Stimulated activated naive B cell treated with anti-CD40 and anti-IgM and Interleukin-4, amounts not matched to agents 10 μg/mL and 1 μg/mL and 100 μg/mL, for 72 hours (primary cell): ENCODE results near the gene TRIM45.
"Not testable (repeated sequence)": the region's sequence is repeated elsewhere in the genome, so short reads cannot be mapped to it uniquely, and the experiment has no call there.

Source experiments
- ATAC-seq, 2 donors: fragments of 150-1000 bp; cut with Tn5 transposase; replicated peaks; 2 replicates each; pipeline ENCODE4 v1.10.0; 2021; ENCODE audit warnings: moderate library complexity in 1 of 2
- DNase-seq: peaks from one replicate; pipeline ENCODE4 v3.0.0; 2021
- H3K27ac Mint-ChIP-seq: one replicate; pipeline ENCODE4 v1.8.0; 2022; ENCODE audit warnings: mild to moderate bottlenecking, mixed read lengths
- H3K27me3 Mint-ChIP-seq, 2 donors: one replicate each; pipeline ENCODE4 v1.8.0; 2022; ENCODE audit warnings: mixed read lengths in 2 of 2
- H3K36me3 Mint-ChIP-seq, 2 donors: one replicate each; pipeline ENCODE4 v1.8.0; 2022; ENCODE audit warnings: mixed read lengths in 2 of 2, mild to moderate bottlenecking in 1 of 2
- H3K4me1 Mint-ChIP-seq, 2 donors: one replicate each; pipeline ENCODE4 v1.8.0; 2022; ENCODE audit warnings: mixed read lengths in 2 of 2, mild to moderate bottlenecking in 1 of 2
- H3K4me3 Mint-ChIP-seq, 2 donors: one replicate each; pipeline ENCODE4 v1.8.0; 2022; ENCODE audit warnings: mild to moderate bottlenecking in 2 of 2, mixed read lengths in 2 of 2, moderate library complexity in 1 of 2
- H3K9me3 Mint-ChIP-seq, 2 donors: one replicate each; pipeline ENCODE4 v1.8.0; 2022; ENCODE audit warnings: mixed read lengths in 2 of 2, mild to moderate bottlenecking in 1 of 2

Gene TRIM45, protein sequence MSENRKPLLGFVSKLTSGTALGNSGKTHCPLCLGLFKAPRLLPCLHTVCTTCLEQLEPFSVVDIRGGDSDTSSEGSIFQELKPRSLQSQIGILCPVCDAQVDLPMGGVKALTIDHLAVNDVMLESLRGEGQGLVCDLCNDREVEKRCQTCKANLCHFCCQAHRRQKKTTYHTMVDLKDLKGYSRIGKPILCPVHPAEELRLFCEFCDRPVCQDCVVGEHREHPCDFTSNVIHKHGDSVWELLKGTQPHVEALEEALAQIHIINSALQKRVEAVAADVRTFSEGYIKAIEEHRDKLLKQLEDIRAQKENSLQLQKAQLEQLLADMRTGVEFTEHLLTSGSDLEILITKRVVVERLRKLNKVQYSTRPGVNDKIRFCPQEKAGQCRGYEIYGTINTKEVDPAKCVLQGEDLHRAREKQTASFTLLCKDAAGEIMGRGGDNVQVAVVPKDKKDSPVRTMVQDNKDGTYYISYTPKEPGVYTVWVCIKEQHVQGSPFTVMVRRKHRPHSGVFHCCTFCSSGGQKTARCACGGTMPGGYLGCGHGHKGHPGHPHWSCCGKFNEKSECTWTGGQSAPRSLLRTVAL

DNA sequence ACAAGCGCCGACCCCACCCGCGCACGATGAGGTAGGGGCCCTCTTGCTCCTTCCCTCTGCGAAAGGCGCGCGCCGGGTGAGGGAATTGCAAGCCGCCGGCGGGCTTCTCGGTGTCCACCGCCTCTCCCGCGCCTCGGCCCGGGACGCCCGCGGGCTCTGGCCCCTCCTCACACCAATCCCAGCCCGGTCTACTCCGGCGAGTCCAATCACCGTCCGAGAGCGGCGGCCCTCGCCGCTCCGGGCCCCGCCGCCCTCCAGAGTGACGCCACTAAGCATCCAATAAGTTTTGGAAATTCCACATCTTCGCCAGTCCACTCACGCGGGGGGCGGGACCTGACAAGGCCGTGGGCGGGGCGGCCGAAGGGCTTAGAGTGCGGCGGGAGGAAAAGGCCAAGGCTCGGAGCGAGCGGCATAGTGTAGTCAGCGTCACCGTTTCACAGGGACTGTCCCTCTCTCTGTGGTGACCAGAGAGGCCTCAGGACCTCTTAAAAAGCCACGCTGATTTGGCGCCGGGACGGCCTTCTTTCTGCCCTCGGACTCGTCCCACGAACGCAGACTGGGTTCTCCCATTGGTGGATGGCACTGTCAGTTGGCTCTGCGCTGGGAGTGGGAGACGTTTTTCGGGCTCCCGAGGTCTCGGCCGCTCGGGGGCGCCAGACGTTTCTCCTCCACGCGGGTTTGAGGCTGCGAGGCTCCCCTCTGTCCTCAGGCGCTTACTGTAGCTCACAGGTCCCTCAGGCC lies at the start of gene TRIM45:
Gene TRIM45 (minus strand): TSS at position 161 of the 741 bp plus-strand sequence. CDS start 548 bp downstream, outside the sequence.
- Mint-ChIP-seq H3K4me1 (peaks cover 5 to 6% of the 10 kb centered on the region in 2 donors), H3K36me3 (peaks cover under 1 to 4% of the 10 kb centered on the region in 2 donors), H3K9me3 (no peaks in the 10 kb centered on the region), H3K4me3 (peak within 1 kb of the TSS; percentile 89 to 91), H3K27ac (peak within 1 kb of the TSS; percentile 88), H3K27me3 (peaks cover 3% of the 10 kb centered on the region in 2 donors)
- ATAC-seq (peak; percentile 89 to 93), DNase-seq (peak; percentile 87)

DNA sequence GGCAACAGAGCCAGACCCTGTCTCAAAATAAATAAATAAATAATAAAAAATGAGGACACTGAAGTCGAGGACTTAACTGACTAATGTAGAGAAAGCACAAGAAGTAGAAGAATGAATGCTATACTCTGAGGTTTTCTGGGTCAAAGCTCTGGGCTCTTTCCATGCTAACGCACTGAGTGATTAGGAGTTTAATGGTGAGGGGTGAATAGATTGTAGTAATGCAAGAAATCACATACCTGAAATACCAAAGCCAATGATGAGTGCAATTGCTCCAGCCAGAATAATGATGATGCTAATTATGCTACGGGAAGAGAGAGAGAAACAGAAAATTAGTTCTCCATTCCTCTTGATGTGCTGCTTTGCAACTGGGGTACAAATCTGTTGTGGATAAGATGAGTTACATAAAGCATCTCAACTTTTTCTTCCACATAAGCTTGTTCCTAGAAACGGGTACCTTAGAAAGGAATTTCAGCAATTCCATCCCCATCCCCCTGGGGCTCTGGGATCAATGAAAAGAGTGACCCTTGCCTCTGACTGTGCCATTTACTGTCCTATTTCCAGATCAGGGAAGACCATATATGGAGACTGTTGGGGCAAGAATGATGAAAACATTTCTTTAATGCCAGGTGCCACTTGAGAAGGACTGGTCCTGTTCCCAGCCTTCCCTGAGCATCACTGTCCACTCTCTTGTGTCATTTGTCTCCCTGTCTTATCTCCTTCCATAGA lies 48.5 kb upstream of the TRIM45 start:
- Mint-ChIP-seq H3K9me3 (peaks cover 0 to 2% of the 10 kb centered on the region in 2 donors), H3K36me3 (no peaks in the 10 kb centered on the region), H3K27ac (no peak overlapping the region), H3K4me3 (no peak overlapping the region), H3K4me1 (no peaks in the 10 kb centered on the region), H3K27me3 (no peaks in the 10 kb centered on the region)
- DNase-seq (no peak), ATAC-seq (no peak)

DNA sequence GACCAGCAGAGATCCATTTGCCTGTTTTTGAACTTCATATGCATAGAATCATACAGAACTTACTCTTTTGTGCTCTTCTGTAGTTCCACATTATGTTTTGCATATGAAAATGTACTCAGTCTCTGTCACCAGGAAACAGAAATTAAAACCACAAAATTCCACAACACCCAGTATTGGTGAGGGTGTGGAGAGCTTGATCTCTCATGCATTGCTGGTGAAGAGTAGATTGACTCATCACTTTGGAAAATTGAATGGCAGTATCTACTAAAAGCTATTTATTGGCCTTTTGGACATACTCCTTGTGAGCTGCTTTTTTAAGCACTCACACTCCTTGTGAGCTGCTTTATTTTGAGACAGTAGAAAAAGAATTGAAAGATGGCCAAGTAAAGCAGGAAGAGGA lies 45.9 kb upstream of the TRIM45 start:
- H3K27me3 Mint-ChIP-seq = peaks cover 0 to 4% of the 10 kb centered on the region in 2 donors
- no peak overlapping the region for H3K27ac Mint-ChIP-seq

DNA sequence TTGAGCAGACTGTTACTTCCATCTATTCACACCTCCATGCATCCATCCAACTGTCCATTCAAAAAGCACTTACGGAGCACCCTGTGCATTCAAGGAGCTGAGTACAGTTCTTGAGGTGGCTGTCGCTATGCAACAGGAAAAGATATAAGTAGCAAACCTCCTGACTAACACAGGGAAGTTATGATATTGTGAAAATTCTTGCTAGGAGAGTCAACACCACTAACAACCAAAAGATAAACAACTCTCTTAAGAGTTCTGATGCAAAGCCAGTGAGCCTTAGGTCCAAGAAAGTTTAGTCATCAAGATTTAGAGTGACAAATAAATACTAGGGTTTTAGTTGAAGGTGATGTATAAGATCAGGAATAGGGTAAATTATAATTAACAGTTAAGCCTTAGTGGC lies 44.5 kb upstream of the TRIM45 start:
- Mint-ChIP-seq H3K27me3 (peaks cover 4 to 9% of the 10 kb centered on the region in 2 donors), H3K4me3 (no peak overlapping the region), H3K9me3 (peaks cover 0 to 2% of the 10 kb centered on the region in 2 donors), H3K27ac (no peak overlapping the region), H3K4me1 (no peaks in the 10 kb centered on the region), H3K36me3 (no peaks in the 10 kb centered on the region)
- DNase-seq (no peak), ATAC-seq (no peak)

More for the DNA sequence above, 45.9 kb upstream of the TRIM45 start:
- H3K9me3 Mint-ChIP-seq = peaks cover 0 to 2% of the 10 kb centered on the region in 2 donors
- no peaks in the 10 kb centered on the region for H3K36me3 Mint-ChIP-seq
- ATAC-seq (peak in 1 of 2 donors; percentile 25), DNase-seq (no peak)
- H3K4me1 Mint-ChIP-seq = no peaks in the 10 kb centered on the region
- H3K4me3 Mint-ChIP-seq = no peak overlapping the region

DNA sequence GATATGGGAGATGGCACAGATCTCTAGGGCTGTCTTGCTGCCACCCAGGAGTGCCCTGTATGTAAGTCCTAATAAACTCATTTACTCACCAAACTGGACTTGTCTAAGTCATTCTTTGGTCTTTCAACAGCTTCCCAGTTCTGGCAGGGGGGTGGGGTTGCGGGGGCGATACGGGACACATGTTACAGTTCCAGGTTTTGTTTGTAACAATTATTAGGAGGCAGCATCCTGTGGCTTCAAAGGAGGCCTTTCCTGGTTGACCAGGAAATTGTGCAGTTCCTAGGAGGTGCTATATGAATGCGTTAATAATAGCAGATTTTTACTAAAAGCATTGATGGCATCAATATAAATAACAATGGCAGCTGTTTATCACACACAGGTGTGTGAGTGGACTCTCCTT lies 42.7 kb upstream of the TRIM45 start:
- Mint-ChIP-seq H3K4me3 (no peak overlapping the region), H3K36me3 (no peaks in the 10 kb centered on the region), H3K4me1 (no peaks in the 10 kb centered on the region), H3K9me3 (peaks cover 0 to 2% of the 10 kb centered on the region in 2 donors), H3K27ac (no peak overlapping the region), H3K27me3 (peaks cover 14 to 15% of the 10 kb centered on the region in 2 donors)
- ATAC-seq (no peak), DNase-seq (no peak)

DNA sequence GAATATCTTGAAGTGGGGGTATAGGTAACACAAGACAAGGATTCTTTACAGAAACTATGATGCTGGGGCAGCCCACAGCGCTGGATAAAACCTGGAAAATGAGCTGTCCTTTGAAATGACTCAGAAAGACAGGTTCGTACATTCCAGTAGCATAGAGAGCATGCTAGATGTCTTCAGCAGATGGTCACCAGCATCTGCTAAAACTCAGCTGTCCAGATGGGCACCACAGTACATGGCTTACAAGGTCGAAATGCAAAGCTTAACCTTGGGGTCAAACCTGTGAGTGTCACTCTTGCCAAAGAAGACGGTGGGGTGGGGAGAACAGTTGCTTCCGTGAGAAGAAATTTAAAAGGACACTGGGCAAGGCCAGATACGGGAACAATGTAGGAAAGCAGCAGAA lies 41.3 kb upstream of the TRIM45 start:
- no peaks in the 10 kb centered on the region for H3K36me3 Mint-ChIP-seq
- peaks cover 0 to 5% of the 10 kb centered on the region in 2 donors for H3K9me3 Mint-ChIP-seq
- DNase-seq (no peak), ATAC-seq (no peak)
- no peaks in the 10 kb centered on the region for H3K4me1 Mint-ChIP-seq
- H3K27me3 Mint-ChIP-seq = peaks cover 18 to 24% of the 10 kb centered on the region in 2 donors
- H3K4me3 Mint-ChIP-seq = no peak overlapping the region
- H3K27ac Mint-ChIP-seq = no peak overlapping the region

DNA sequence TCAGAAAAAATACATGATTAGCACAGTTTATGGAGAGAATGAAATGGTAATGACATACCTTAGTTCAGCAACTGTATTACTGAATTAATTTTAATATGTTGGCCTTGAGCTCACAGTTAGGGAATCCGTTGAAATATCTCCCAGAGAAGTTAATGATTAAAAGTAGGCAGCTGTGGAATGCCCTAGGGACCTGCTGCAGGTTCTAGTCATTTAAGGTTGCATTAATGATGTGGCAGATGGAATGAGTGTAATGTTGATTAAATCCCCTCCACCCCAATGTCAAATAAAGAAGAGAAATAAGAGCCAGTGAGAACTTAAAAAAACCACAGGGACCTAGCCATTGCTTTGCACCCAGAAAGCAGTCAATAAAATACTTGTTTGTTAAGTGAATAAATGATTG lies 40.3 kb upstream of the TRIM45 start:
- no peaks in the 10 kb centered on the region for H3K4me1 Mint-ChIP-seq
- H3K27me3 Mint-ChIP-seq = peaks cover 18 to 24% of the 10 kb centered on the region in 2 donors
- peaks cover 0 to 3% of the 10 kb centered on the region in 2 donors for H3K9me3 Mint-ChIP-seq
- no peaks in the 10 kb centered on the region for H3K36me3 Mint-ChIP-seq
- no peak overlapping the region for H3K4me3 Mint-ChIP-seq
- DNase-seq (no peak), ATAC-seq (no peak)
- no peak overlapping the region for H3K27ac Mint-ChIP-seq

DNA sequence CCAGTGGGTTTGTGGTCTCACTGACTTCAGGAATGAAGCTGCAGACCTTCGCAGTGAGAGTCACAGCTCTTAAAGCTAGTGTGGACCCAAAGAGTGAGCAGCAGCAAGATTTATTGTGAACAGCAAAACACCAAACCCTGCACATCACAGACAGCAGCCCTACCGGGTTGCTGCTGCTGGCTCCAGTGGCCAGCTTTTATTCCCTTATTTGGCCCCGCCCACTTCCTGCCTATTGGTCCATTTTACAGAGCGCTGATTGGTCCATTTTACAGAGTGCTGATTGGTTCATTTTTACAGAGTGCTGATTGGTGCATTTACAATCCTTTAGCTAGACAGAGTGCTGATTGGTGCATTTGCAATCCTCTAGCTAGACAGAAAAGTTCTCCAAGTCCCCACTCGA lies 29.8 kb upstream of the TRIM45 start:
- not testable (repeated sequence) for DNase-seq, H3K4me3 Mint-ChIP-seq, H3K27ac Mint-ChIP-seq, H3K9me3 Mint-ChIP-seq, H3K36me3 Mint-ChIP-seq, ATAC-seq, H3K27me3 Mint-ChIP-seq, H3K4me1 Mint-ChIP-seq

DNA sequence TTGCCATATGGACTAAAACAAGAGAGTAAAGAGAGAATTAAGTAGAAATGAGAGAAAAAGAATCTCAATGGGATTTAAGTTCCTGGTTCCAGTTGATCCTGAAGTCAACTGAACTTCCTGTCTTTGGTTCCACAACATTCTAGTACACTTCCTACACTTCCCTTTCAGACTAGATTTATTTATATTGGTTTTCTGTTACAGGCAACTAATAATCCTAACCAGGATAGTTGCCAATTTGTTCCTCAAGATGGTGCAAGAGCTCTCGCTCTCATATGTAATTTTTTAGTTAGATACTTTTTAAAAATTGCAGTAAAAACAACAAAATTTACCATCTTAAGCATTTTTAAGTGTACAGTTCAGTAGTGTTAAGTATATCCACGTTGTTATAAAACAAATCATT lies 28.8 kb upstream of the TRIM45 start:
- peaks cover 0 to 4% of the 10 kb centered on the region in 2 donors for H3K9me3 Mint-ChIP-seq
- peaks cover 10% of the 10 kb centered on the region in 2 donors for H3K27me3 Mint-ChIP-seq
- H3K27ac Mint-ChIP-seq = no peak overlapping the region
- DNase-seq (no peak), ATAC-seq (no peak)
- no peaks in the 10 kb centered on the region for H3K36me3 Mint-ChIP-seq
- H3K4me1 Mint-ChIP-seq = no peaks in the 10 kb centered on the region
- no peak overlapping the region for H3K4me3 Mint-ChIP-seq

DNA sequence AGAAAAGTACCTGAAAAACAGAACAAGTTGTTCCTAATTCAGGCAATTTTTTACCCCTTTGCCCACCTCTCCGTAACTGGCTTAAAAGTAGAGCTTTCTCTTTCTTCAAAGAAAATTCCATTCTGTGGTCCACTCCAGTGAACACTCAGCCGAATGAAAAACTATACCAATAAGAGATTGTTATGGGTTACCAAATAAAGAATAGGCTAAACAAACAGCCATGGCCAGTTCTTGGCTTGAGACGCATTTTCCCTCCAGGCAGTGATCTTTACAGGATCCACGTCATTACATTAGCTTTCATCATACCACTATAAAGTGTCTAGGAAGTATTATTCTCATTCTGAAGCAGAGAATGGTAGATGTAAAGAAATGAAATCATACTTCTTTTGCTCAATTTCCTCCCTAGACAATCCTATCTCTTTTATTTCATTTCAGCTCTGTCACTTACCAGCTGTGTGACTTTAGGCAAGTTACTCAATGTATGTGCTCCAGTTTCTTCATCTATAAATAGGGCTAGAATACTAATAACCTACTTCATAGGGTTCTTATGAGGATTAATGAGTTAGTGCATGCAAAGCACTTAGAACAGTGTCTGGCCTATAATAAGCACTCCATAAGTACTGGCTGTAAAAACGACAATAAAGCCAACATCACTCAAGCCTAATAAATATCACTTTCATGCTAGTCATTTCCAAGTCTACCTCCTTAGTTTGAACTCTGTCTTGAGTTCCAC lies 26.5 kb upstream of the TRIM45 start:
- no peaks in the 10 kb centered on the region for H3K36me3 Mint-ChIP-seq
- peaks cover 10% of the 10 kb centered on the region in 2 donors for H3K27me3 Mint-ChIP-seq
- no peaks in the 10 kb centered on the region for H3K4me1 Mint-ChIP-seq
- H3K9me3 Mint-ChIP-seq = peaks cover 0 to 4% of the 10 kb centered on the region in 2 donors
- no peak for ATAC-seq
- DNase-seq = no peak
- H3K4me3 Mint-ChIP-seq = no peak overlapping the region
- H3K27ac Mint-ChIP-seq = no peak overlapping the region

DNA sequence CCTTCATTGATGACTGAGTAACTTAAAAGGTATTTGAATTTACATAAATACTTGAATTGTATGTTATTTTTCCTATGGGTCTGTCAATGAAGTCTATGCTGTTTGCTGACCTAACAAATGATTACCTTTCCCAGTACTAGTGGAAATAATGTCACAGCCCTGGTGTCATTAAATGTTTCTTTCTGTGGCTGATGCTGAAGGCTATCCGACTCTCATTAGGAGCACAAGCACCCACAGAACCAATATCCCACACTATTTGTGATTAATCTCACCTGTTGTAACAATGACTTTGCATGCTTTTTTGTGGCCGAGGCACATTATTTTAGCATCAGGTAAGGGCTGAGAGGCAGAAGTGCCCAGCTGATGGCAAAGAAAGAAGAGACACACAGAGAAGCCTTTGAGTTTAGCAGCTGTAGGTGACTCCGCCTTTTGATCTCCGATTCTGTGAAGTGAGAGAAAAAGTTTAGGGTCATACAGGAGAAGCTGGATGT lies 25.8 kb upstream of the TRIM45 start:
- H3K4me1 Mint-ChIP-seq = no peaks in the 10 kb centered on the region
- peaks cover 0 to 4% of the 10 kb centered on the region in 2 donors for H3K9me3 Mint-ChIP-seq
- H3K36me3 Mint-ChIP-seq = no peaks in the 10 kb centered on the region
- H3K27ac Mint-ChIP-seq = no peak overlapping the region
- DNase-seq (no peak), ATAC-seq (no peak)
- no peak overlapping the region for H3K4me3 Mint-ChIP-seq
- H3K27me3 Mint-ChIP-seq = peaks cover 10% of the 10 kb centered on the region in 2 donors

DNA sequence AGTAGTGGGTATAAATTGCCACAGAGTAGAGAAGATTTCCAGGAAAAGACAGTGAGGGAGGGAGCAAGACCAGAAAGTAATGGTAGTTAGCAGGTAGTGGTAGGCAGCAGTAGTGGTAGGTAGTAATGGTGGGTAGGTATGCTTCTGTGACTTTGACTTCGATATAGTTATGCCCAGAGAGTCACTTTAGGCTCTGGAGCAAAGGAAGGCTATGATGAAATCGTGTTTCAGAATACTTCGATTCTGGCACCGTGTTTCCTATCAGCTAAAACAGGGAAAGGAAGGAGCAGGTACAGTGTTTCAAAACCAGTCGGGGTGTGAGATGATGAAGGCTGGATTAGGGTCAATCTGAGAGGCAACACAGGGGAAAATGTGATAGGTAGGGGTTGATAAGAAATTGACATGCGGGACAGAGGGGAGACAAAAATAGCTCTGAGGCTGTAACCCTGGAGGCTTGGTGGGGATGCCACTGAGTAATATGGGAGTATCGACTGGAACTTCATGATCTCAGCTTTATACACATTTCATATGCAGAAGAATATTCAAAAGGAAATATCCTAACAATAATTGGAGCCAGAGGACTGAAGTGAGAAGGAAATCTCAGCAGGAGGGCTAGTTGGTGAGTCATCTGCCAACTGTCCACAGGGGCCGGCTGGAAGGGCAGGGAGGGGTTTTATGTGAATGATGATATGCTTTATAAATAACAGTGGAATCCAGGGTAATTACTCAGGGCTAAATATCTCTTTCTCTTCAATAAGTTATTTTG lies 25.2 kb upstream of the TRIM45 start:
- H3K36me3 Mint-ChIP-seq = no peaks in the 10 kb centered on the region
- no peaks in the 10 kb centered on the region for H3K4me1 Mint-ChIP-seq
- peaks cover 0 to 3% of the 10 kb centered on the region in 2 donors for H3K9me3 Mint-ChIP-seq
- H3K4me3 Mint-ChIP-seq = no peak overlapping the region
- H3K27ac Mint-ChIP-seq = no peak overlapping the region
- no peak for ATAC-seq
- DNase-seq = no peak
- H3K27me3 Mint-ChIP-seq = peaks cover 10% of the 10 kb centered on the region in 2 donors

DNA sequence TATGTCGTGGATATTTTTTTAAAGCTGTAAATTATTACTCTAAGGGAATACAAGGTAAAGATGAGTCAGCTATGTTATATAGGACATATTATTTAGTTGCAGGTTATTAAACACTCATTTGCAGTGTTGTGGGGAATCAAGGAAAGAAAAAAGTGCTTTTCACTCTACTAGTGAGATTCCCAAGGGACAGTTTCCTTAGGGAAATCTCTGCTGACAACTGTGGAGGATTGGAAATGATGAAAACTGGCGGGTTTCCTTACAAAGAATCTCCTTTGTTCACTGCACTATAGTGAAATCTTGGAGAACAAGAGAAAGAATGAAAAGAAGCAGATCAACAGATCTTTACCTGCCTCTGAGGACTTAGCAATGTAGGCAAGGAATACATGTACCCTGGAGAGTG lies 24.5 kb upstream of the TRIM45 start:
- H3K27me3 Mint-ChIP-seq = peaks cover 10% of the 10 kb centered on the region in 2 donors
- peaks cover 0 to 2% of the 10 kb centered on the region in 2 donors for H3K9me3 Mint-ChIP-seq
- no peaks in the 10 kb centered on the region for H3K4me1 Mint-ChIP-seq
- ATAC-seq (no peak), DNase-seq (no peak)
- no peak overlapping the region for H3K27ac Mint-ChIP-seq
- H3K36me3 Mint-ChIP-seq = no peaks in the 10 kb centered on the region
- H3K4me3 Mint-ChIP-seq = no peak overlapping the region
